Measurements from ENCODE around the gene NPB.

- TF ChIP-seq, protein P1, sequence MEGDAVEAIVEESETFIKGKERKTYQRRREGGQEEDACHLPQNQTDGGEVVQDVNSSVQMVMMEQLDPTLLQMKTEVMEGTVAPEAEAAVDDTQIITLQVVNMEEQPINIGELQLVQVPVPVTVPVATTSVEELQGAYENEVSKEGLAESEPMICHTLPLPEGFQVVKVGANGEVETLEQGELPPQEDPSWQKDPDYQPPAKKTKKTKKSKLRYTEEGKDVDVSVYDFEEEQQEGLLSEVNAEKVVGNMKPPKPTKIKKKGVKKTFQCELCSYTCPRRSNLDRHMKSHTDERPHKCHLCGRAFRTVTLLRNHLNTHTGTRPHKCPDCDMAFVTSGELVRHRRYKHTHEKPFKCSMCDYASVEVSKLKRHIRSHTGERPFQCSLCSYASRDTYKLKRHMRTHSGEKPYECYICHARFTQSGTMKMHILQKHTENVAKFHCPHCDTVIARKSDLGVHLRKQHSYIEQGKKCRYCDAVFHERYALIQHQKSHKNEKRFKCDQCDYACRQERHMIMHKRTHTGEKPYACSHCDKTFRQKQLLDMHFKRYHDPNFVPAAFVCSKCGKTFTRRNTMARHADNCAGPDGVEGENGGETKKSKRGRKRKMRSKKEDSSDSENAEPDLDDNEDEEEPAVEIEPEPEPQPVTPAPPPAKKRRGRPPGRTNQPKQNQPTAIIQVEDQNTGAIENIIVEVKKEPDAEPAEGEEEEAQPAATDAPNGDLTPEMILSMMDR (IDR thresholded peaks at IDR 0.05; ENCODE audit: poor library complexity, severe bottlenecking) = no peak
- TF ChIP-seq EZH2 (IDR thresholded peaks at IDR 0.05; ENCODE audit: borderline replicate concordance, insufficient read depth, low read length, poor library complexity, severe bottlenecking) (no peak), SMC3 (conservative IDR thresholded peaks at IDR 0.05; ENCODE audit: poor library complexity) (no peak), MXI1 (conservative IDR thresholded peaks at IDR 0.05; ENCODE audit: poor library complexity, severe bottlenecking) (no peak), EP300 (conservative IDR thresholded peaks at IDR 0.05; ENCODE audit: poor library complexity, severe bottlenecking) (no peak)
These were observed 22.8 kb downstream of the NPB start for GRCh38 chr17:81924557-81925532.
